ENCODE data around the gene MSRB1.
"Not testable (repeated sequence)": the region's sequence is repeated elsewhere in the genome, so short reads cannot be mapped to it uniquely, and the experiment has no call there.

MSRB1 gene

GRCh38 chr16:1940273-1941161 lies 2.5 kb downstream of the MSRB1 start:
- no peak for DNase-seq (ENCODE audit: low read depth)
- no peak for TF ChIP-seq CTCF (IDR thresholded peaks at IDR 0.05; ENCODE audit: low read depth, low read length, missing control alignments)
- H3K4me3 ChIP-seq (ENCODE audit: low read depth, low read length), result no peak overlapping the region

GRCh38 chr16:1939833-1940232 lies 3.2 kb downstream of the MSRB1 start:
- not testable (repeated sequence) for H3K4me3 ChIP-seq (ENCODE audit: low read depth, low read length); DNase-seq (ENCODE audit: low read depth)

- no peak overlapping the region for H3K4me3 ChIP-seq (ENCODE audit: low read depth, low read length)
- DNase-seq (ENCODE audit: low read depth), result no peak
- TF ChIP-seq CTCF (IDR thresholded peaks at IDR 0.05; ENCODE audit: low read depth, low read length, missing control alignments), result no peak
Observed at GRCh38 chr16:1938910-1939309, 4.1 kb downstream of the MSRB1 start.

GRCh38 chr16:1938316-1938715 lies 4.7 kb downstream of the MSRB1 start:
- no peak for TF ChIP-seq CTCF (IDR thresholded peaks at IDR 0.05; ENCODE audit: low read depth, low read length, missing control alignments)
- H3K4me3 ChIP-seq (ENCODE audit: low read depth, low read length), result no peak overlapping the region
- no peak for DNase-seq (ENCODE audit: low read depth)

GRCh38 chr16:1936945-1937479 lies 6.0 kb downstream of the MSRB1 start:
- TF ChIP-seq CTCF (IDR thresholded peaks at IDR 0.05; ENCODE audit: low read depth, low read length, missing control alignments), result no peak
- no peak overlapping the region for H3K4me3 ChIP-seq (ENCODE audit: low read depth, low read length)
- no peak for DNase-seq (ENCODE audit: low read depth)

GRCh38 chr16:1933097-1933661 lies 9.8 kb downstream of the MSRB1 start:
- TF ChIP-seq CTCF (IDR thresholded peaks at IDR 0.05; ENCODE audit: low read depth, low read length, missing control alignments), result no peak
- no peak overlapping the region for H3K4me3 ChIP-seq (ENCODE audit: low read depth, low read length)
- DNase-seq (ENCODE audit: low read depth), result no peak
